ACHN (cell line): ENCODE data around the gene RDH12.
"Not testable (repeated sequence)": the region's sequence is repeated elsewhere in the genome, so short reads cannot be mapped to it uniquely, and the experiment has no call there.

Experiments used
- DNase-seq: peaks from one replicate; pipeline ENCODE4 v3.0.0-alpha.2; 2015
- in situ Hi-C: cut with HindIII; loops from 2 replicates; pipeline ENCODE4 v1.10.0; 2017; ENCODE audit warnings: low sequenced_read_pairs, low pct_ligation_motif_present, low pct_unique_long_range_greater_than_20kb

RDH12 gene

GRCh38 chr14:67701492-67701891 is at the start of gene RDH12:
RDH12 (plus strand) TSS chr14:67701886; CDS start chr14:67722643, 20,757 bp downstream.
- in situ Hi-C loops, DNase-seq: not testable (repeated sequence)

DNA sequence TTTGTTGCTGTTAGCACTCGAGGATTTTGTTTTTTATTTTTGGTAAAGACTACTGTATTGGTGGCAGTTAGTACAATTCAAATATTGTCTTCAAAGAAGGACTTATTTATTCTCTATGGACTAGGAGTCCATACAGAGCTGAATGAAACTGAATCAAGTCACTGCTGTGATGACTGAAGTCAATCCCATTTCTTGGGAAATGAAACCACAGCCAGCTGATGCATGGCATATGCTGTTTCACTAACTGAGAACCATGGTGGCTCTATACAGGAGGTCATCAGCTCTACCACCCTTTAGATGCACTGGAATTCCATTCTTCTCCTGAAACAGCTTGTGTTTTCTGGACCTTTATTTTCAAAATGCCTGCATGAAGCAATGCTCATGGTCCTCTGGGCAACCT is 49.5 kb upstream of the RDH12 start:
- no peak for DNase-seq
- in situ Hi-C loops, result no loop called here

DNA sequence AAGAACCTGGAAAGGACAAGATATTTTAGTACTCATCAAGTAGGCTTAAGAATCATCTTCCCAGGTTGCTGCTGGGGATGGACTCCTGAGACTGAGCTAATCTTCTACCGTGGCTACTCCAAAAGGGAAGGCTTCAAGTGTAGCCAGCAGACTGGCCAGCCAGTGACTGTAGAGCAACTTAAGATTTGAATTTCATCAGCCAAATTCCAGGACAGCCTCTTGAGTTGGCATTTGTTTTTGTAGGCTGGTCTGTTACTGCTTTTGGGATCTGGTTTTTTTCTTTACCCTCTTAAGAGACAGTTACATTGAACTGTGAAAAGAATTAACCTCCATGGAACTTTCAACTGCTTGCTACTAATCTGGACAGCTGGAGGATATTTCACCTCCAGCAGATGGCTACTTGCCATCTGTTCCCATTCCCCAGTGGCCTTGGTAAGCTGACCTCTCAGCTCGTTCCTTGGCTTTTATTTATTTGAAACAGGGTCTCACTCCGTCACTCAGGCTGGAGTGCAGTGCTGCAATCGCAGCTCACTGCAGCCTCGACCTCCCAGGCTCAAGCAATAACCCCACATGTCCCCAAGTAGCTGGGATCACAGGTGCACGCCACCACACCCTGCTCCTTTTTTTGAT is 47.9 kb upstream of the RDH12 start:
- in situ Hi-C loops, result no loop called here
- no peak for DNase-seq

- no peak for DNase-seq
- in situ Hi-C loops, result no loop called here
These were observed 38.1 kb upstream of the RDH12 start for GRCh38 chr14:67663633-67664032.

- no peak for DNase-seq
- in situ Hi-C loops, result no loop called here
These were observed 35.8 kb upstream of the RDH12 start for GRCh38 chr14:67665868-67666267.

DNA sequence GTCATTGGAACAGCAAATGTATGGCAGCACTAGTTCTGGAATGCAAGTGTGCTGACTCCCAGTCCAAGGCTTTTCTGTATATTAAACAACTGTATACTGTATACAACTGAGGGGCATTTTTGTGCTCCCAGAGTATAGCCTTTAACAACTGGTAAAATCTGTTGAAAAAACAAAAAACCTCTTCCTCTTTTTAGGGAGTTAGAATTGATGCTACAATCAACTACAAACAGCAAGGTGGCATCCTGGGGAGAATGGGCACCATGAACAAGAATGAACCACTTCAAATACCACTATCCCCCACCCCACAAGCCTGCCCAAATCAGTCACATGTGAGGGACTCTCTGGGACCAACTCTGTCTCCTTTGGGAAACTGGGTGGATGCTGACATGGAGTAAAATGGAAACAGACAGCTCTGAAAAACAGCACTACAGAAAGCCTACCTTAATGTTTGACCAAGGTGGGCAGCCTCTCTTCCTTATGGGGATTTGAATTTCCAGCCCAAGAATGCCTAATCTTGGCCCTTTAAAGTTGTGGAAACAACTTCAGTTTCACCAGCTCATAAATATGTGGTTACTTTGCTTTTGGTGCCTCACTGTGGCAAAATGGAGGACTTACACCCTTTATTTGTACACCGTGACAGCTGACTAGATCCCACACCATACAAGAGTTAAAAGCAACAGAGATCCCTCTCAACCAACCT is 34.8 kb upstream of the RDH12 start:
- in situ Hi-C loops, result no loop called here

DNA sequence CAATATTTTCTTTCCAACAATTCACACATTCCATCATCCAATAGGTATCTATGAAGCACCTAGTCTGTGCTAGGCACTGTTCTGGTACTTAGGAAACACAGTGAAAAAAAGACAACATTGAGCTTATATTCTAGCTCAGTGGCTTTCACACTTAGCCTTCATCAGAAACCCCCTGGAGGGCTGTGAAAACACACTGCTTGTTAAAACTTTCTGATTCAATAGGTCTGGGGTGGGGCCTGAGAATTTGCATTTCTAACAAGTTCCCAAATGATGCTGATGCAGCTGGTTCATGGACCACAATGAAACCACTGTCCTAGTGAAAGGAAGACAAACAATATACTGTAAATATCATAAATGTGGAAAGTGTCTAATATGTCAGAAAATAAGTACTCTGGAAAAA is 33.1 kb upstream of the RDH12 start:
- no peak for DNase-seq
- in situ Hi-C loops, result no loop called here

More for the DNA sequence above, 34.8 kb upstream of the RDH12 start:
- DNase-seq, result peak; percentile 56

GRCh38 chr14:67673451-67673850 is 28.2 kb upstream of the RDH12 start:
- no peak for DNase-seq
- in situ Hi-C loops, result no loop called here

DNA sequence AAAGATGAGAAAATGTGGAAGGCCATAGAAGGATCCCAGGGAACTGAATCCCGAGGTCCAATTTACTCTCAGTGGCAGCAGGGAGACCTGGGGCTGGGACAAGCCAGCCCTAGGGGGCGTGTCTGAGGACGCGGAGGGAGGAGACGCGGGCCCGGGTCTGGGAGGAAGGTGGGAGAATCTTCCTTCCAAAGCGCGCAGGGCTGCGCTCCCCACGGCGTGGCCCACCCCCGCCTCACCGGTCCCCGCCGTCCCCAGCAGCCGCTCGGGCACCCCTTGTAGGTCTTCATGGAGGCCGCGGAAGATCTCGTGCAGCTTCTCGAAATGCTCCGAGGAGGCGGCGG is 27.6 kb upstream of the RDH12 start:
- in situ Hi-C loops, result no loop called here
- DNase-seq, result peak; percentile 67

- peak; percentile 65 for DNase-seq
- in situ Hi-C loops, result no loop called here
These were observed 27.0 kb upstream of the RDH12 start, which contains the start of gene VTI1B for GRCh38 chr14:67674480-67675218. VTI1B (minus strand) TSS chr14:67674632; CDS start chr14:67674489, 143 bp downstream.

DNA sequence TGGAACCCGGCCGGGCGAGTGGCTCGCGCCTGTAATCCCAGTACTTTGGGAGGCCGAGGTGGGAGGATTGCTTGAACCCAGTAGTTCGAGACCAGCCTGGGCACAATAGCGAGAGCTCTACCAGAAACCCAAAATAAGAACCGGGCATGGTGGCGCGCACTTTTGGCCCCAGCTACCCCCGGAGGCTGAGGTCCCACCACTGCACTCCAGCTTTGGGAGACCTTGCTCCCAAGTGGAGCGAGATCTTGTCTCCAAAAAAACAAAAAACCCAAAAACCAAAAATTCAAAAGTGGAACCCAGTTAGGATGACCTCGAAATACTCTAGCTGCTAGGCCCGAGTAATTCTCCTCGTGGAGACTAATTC is 26.5 kb upstream of the RDH12 start:
- in situ Hi-C loops, result no loop called here
- no peak for DNase-seq

- no peak for DNase-seq
- in situ Hi-C loops, result no loop called here
These were observed 22.7 kb upstream of the RDH12 start for GRCh38 chr14:67679006-67679405.

- in situ Hi-C loops, result no loop called here
- DNase-seq, result peak; percentile 63
These were observed 21.5 kb upstream of the RDH12 start for GRCh38 chr14:67680121-67680602.

DNA sequence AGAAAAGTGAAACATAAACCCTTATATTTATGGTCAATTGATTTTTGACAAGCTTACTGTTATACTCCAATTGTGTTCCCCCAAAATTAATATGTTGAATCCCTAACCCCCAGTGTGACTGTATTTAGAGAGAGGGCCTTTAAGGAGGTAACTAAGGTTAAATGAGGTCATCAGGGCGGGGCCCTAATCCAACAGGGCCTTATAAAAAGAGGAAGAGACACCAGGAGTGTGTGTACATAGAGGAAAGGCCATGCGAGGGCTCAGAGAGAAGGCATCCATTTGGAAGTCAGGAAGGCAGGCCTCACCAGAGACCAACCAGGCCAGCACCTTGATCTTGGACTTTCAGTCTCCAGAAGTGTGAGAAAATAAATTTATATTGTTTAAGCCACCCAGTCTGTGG is 20.7 kb upstream of the RDH12 start:
- DNase-seq, result no peak
- in situ Hi-C loops, result no loop called here

DNA sequence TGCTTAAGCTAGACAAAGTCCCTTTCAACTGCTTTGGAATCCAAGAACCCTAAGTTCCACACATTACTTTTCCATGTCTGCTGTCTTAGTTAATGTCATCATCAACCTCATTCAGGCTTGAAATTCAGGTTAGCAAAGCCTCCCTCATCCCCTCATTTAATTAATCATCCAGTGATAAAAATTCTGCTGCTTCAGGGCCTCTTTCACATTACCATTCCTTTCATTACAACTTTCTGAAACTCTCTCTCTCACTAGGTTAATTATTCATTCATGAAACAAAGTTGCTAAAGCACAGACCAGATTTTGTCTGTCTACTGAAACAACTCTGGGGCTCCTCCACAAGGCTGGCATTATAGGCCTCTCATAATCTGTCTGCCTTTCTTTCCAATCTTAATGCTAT is 17.8 kb upstream of the RDH12 start:
- in situ Hi-C loops, result no loop called here
- no peak for DNase-seq

- DNase-seq, result no peak
- in situ Hi-C loops, result no loop called here
These were observed 11.7 kb upstream of the RDH12 start for GRCh38 chr14:67690011-67690410.

GRCh38 chr14:67694791-67695393 is 6.8 kb upstream of the RDH12 start:
- peak; percentile 92 for DNase-seq
- in situ Hi-C loops, result no loop called here

GRCh38 chr14:67695394-67695949 is 6.2 kb upstream of the RDH12 start, which contains the start of gene RDH11:
RDH11 (minus strand) TSS chr14:67695764; CDS start chr14:67695703, 61 bp downstream.
- DNase-seq, result peak; percentile 90
- in situ Hi-C loops, result no loop called here

- DNase-seq, result no peak
- in situ Hi-C loops, result no loop called here
These were observed 4.7 kb upstream of the RDH12 start for GRCh38 chr14:67697006-67697405.
